ENCODE data around the gene FAM120A.

The FAM120A gene

GRCh38 chr9:93578844-93579243 is 127.4 kb downstream of the FAM120A start:
- no peak for DNase-seq (ENCODE audit: low spot score)

GRCh38 chr9:93579711-93580516 is 128.4 kb downstream of the FAM120A start:
- DNase-seq (ENCODE audit: low spot score), result peak; percentile 31

- no peak for DNase-seq (ENCODE audit: low spot score)
Measured at GRCh38 chr9:93580654-93581380, 129.3 kb downstream of the FAM120A start.

- peak; percentile 53 for DNase-seq (ENCODE audit: low spot score)
Measured at GRCh38 chr9:93582115-93582514, 130.6 kb downstream of the FAM120A start.

- no peak for DNase-seq (ENCODE audit: low spot score)
Measured at GRCh38 chr9:93582550-93582949, 131.1 kb downstream of the FAM120A start.

- no peak for DNase-seq (ENCODE audit: low spot score)
Measured at GRCh38 chr9:93585259-93585658, 133.8 kb downstream of the FAM120A start.

GRCh38 chr9:93585695-93586094 is 134.2 kb downstream of the FAM120A start:
- DNase-seq (ENCODE audit: low spot score), result no peak

GRCh38 chr9:93586290-93587057 is 135.0 kb downstream of the FAM120A start:
- no peak for DNase-seq (ENCODE audit: low spot score)

GRCh38 chr9:93587284-93587650 is 135.8 kb downstream of the FAM120A start:
- no peak for DNase-seq (ENCODE audit: low spot score)

GRCh38 chr9:93587651-93588347 is 136.3 kb downstream of the FAM120A start:
- peak; percentile 30 for DNase-seq (ENCODE audit: low spot score)

GRCh38 chr9:93588641-93589609 is 137.4 kb downstream of the FAM120A start:
- DNase-seq (ENCODE audit: low spot score), result no peak

- no peak for DNase-seq (ENCODE audit: low spot score)
Measured at GRCh38 chr9:93589688-93590087, 138.2 kb downstream of the FAM120A start.

GRCh38 chr9:93590609-93591234 is 139.2 kb downstream of the FAM120A start:
- no peak for DNase-seq (ENCODE audit: low spot score)

GRCh38 chr9:93591301-93592007 is 140.0 kb downstream of the FAM120A start:
- DNase-seq (ENCODE audit: low spot score), result no peak

GRCh38 chr9:93592008-93592642 is 140.6 kb downstream of the FAM120A start:
- DNase-seq (ENCODE audit: low spot score), result peak; percentile 48

GRCh38 chr9:93592643-93593021 is 141.1 kb downstream of the FAM120A start:
- no peak for DNase-seq (ENCODE audit: low spot score)

GRCh38 chr9:93593144-93593658 is 141.7 kb downstream of the FAM120A start:
- DNase-seq (ENCODE audit: low spot score), result no peak

GRCh38 chr9:93594041-93594756 is 142.7 kb downstream of the FAM120A start:
- no peak for DNase-seq (ENCODE audit: low spot score)

All from cerebellar cortex (tissue), 1 donor.